22Rv1 (cell line): ENCODE results near the gene ATF3.

ENCODE experiments used
- H3K27ac ChIP-seq: fragments of 450-650 bp; 2 replicates; pipeline ENCODE4 v1.5.1; 2017
- CTCF ChIP-seq: fragments of 450-650 bp; IDR thresholded peaks from 2 replicates; pipeline ENCODE4 v1.5.1; 2017; ENCODE audit warnings: mild to moderate bottlenecking
- ZFX ChIP-seq: fragments of 450-650 bp; IDR thresholded peaks from 2 replicates; pipeline ENCODE4 v1.6.1; 2017; ENCODE audit warnings: antibody characterized with exemption, borderline replicate concordance

ATF3 gene

GRCh38 chr1:212601524-212601923 is 7.0 kb upstream of the ATF3 start:
- TF ChIP-seq ZFX (no peak), CTCF (no peak)
- H3K27ac ChIP-seq: no peak overlapping the region

GRCh38 chr1:212605441-212606394 is 2.8 kb upstream of the ATF3 start:
- TF ChIP-seq CTCF (no peak), ZFX (no peak)
- peak overlapping the region; percentile 89 for H3K27ac ChIP-seq

- peak overlapping the region; percentile 89 for H3K27ac ChIP-seq
- TF ChIP-seq CTCF (0 out of 2 replicates have a peak, but pooled peaks have one; percentile 2), ZFX (no peak)
These were observed 2.0 kb upstream of the ATF3 start for GRCh38 chr1:212606395-212607205.

GRCh38 chr1:212607206-212607912 is 1.2 kb upstream of the ATF3 start:
- H3K27ac ChIP-seq: peak overlapping the region; percentile 89
- no peak for TF ChIP-seq CTCF
- no peak for TF ChIP-seq ZFX

- TF ChIP-seq ZFX: no peak
- TF ChIP-seq CTCF: no peak
- peak overlapping the region; percentile 89 for H3K27ac ChIP-seq
These were observed 609 bp upstream of the ATF3 start for GRCh38 chr1:212607913-212608391.

GRCh38 chr1:212608959-212609700 is 569 bp downstream of the ATF3 start:
- peak; percentile 65 for TF ChIP-seq CTCF
- no peak for TF ChIP-seq ZFX
- peak overlapping the region; percentile 89 for H3K27ac ChIP-seq
